DND-41 (cell line): Measurements from ENCODE around the gene IFT80.

Experiments used
- EZH2 ChIP-seq: IDR thresholded peaks from 3 replicates; pipeline ENCODE4 v1.6.1; 2012; ENCODE audit warnings: borderline replicate concordance, low read depth, mild to moderate bottlenecking, moderate library complexity, low read length, inconsistent platforms; ENCODE audit not compliant: severe bottlenecking
- TF ChIP-seq, protein P1 (sequence below): IDR thresholded peaks from 2 replicates; pipeline ENCODE4 v1.5.1; 2012; ENCODE audit warnings: borderline replicate concordance, low read length, moderate library complexity, mild to moderate bottlenecking; ENCODE audit not compliant: poor library complexity, severe bottlenecking; ENCODE audit errors: extremely low read depth

DNA sequence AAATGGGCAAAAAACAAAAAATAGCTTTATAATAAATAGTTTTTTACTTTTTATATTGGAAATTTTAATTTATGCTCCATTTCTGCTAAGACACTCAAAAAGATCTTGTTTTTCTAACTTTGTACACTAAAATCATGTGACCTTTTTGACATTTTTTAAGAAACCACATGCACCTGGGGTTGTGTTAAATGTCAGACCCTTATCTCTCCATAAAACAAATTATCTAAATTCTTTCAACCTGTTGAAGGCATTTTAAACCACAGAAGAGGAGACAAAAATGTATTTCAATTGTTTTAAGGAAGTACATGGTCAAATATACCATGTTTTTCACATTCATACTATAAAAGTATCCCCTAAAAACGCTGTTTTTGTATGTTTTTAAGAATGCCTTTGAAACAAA lies 29.2 kb downstream of the IFT80 start:
- TF ChIP-seq, protein P1, sequence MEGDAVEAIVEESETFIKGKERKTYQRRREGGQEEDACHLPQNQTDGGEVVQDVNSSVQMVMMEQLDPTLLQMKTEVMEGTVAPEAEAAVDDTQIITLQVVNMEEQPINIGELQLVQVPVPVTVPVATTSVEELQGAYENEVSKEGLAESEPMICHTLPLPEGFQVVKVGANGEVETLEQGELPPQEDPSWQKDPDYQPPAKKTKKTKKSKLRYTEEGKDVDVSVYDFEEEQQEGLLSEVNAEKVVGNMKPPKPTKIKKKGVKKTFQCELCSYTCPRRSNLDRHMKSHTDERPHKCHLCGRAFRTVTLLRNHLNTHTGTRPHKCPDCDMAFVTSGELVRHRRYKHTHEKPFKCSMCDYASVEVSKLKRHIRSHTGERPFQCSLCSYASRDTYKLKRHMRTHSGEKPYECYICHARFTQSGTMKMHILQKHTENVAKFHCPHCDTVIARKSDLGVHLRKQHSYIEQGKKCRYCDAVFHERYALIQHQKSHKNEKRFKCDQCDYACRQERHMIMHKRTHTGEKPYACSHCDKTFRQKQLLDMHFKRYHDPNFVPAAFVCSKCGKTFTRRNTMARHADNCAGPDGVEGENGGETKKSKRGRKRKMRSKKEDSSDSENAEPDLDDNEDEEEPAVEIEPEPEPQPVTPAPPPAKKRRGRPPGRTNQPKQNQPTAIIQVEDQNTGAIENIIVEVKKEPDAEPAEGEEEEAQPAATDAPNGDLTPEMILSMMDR, result no peak
- TF ChIP-seq EZH2, result no peak
